Keratinocyte (primary cell): ENCODE measurements around the gene TYRO3. TPM values are rescaled to one million over a fixed set of nuclear protein-coding genes. Genes with fewer than 3 reads are reported as not detected.

Experiments used
- DNase-seq: peaks from one replicate; pipeline ENCODE4 v3.0.0-alpha.2; 2011; ENCODE audit warnings: low read depth, missing footprints, low spot score
- FAIRE-seq: peaks from 2 replicates; lab custom pipeline; 2011; peaks lifted over from hg19 to GRCh38; lab: Jason Lieb, UNC
- H2AFZ ChIP-seq: 2 replicates; pipeline ENCODE4 v1.6.0; 2012; ENCODE audit warnings: low read length, control low read depth, inconsistent platforms; ENCODE audit not compliant: control insufficient read depth
- H3K27ac ChIP-seq: 2 replicates; pipeline ENCODE4 v1.5.1; 2011; ENCODE audit warnings: low read length; ENCODE audit not compliant: control insufficient read depth, insufficient read depth
- H3K27me3 ChIP-seq: 3 replicates; pipeline ENCODE4 v1.6.0; 2011; ENCODE audit warnings: low read length; ENCODE audit not compliant: control insufficient read depth, insufficient read depth; ENCODE audit errors: extremely low read depth
- H3K36me3 ChIP-seq, 2 experiments: 2 replicates in 1 of 2; 3 replicates in 1 of 2; pipeline ENCODE4 v1.5.1; 2011; ENCODE audit warnings: low read length in 2 of 2, mild to moderate bottlenecking in 1 of 2; ENCODE audit not compliant: control insufficient read depth in 2 of 2, insufficient read depth in 2 of 2; ENCODE audit errors: extremely low read depth in 1 of 2
- H3K4me1 ChIP-seq: 3 replicates; pipeline ENCODE4 v1.5.1; 2011; ENCODE audit warnings: low read length; ENCODE audit not compliant: control insufficient read depth, insufficient read depth; ENCODE audit errors: extremely low read depth
- H3K4me2 ChIP-seq: 3 replicates; pipeline ENCODE4 v1.6.0; 2011; ENCODE audit warnings: low read depth, low read length; ENCODE audit not compliant: control insufficient read depth, insufficient read depth; ENCODE audit errors: extremely low read depth
- H3K4me3 ChIP-seq, 3 experiments: fragments of 200-600 bp in 1 of 3; sonication (generic) in 1 of 3; 2 replicates in 2 of 3; 3 replicates in 1 of 3; pipeline ENCODE4 v1.5.1; 2011 to 2016; ENCODE audit warnings: low read length in 3 of 3, mild to moderate bottlenecking in 3 of 3, control low read depth in 2 of 3, inconsistent platforms in 1 of 3, low read depth in 1 of 3, mixed read lengths in 1 of 3, mixed run types in 1 of 3, moderate library complexity in 1 of 3; ENCODE audit not compliant: control insufficient read depth in 2 of 3, insufficient read depth in 2 of 3; ENCODE audit errors: extremely low read depth in 1 of 3
- H3K79me2 ChIP-seq: 2 replicates; pipeline ENCODE4 v1.6.0; 2012; ENCODE audit warnings: low read length; ENCODE audit not compliant: control insufficient read depth, insufficient read depth
- H3K9ac ChIP-seq: 3 replicates; pipeline ENCODE4 v1.6.0; 2011; ENCODE audit warnings: low read length; ENCODE audit not compliant: control insufficient read depth, insufficient read depth; ENCODE audit errors: extremely low read depth
- H3K9me1 ChIP-seq: 3 replicates; pipeline ENCODE4 v1.6.0; 2011; ENCODE audit warnings: low read length; ENCODE audit not compliant: control insufficient read depth, insufficient read depth; ENCODE audit errors: extremely low read depth
- H3K9me3 ChIP-seq: 2 replicates; pipeline ENCODE4 v1.5.1; 2012; ENCODE audit warnings: low read depth, low read length; ENCODE audit not compliant: control insufficient read depth
- H4K20me1 ChIP-seq: 3 replicates; pipeline ENCODE4 v1.6.0; 2011; ENCODE audit warnings: low read length; ENCODE audit not compliant: control insufficient read depth, insufficient read depth; ENCODE audit errors: extremely low read depth
- EZH2 ChIP-seq: IDR thresholded peaks from one replicate; pipeline ENCODE4 v1.6.1; 2012; ENCODE audit warnings: inconsistent platforms, mild to moderate bottlenecking, low read length, moderate library complexity
- dilution Hi-C: fragments of 300-500 bp; cut with MboI; formaldehyde crosslinking; loops from one replicate; pipeline ENCODE4 v1.7.0; 2020; ENCODE audit warnings: low sequenced_read_pairs; ENCODE audit not compliant: extremely low pct_ligation_motif_present
- polyA plus RNA-seq, 5 experiments: library from polyadenylated mRNA; depleted of rRNA in 3 of 5; stranded (reverse) in 3 of 5; stranded (forward) in 1 of 5; unstranded in 1 of 5; fragments of >200 nt; gene quantifications; 1 replicate in 1 of 5; 2 replicates in 3 of 5; 3 replicates in 1 of 5; pipeline versions ENCODE4 v1.2.1 to v1.2.3, GENCODE V29; 2011 to 2012; ENCODE audit warnings: missing spikeins in 2 of 5, low read depth in 1 of 5, low replicate concordance in 1 of 5
- TF ChIP-seq, protein P1 (sequence below), 3 experiments: IDR thresholded peaks in 1 of 3; conservative IDR thresholded peaks in 1 of 3; optimal IDR thresholded peaks in 1 of 3; 2 replicates in 2 of 3; 3 replicates in 1 of 3; pipeline versions ENCODE3 to v1.5.1; 2011; ENCODE audit warnings: low read length in 3 of 3, mild to moderate bottlenecking in 3 of 3, moderate library complexity in 2 of 3, control low read depth in 1 of 3, inconsistent platforms in 1 of 3; ENCODE audit not compliant: insufficient read depth in 2 of 3; ENCODE audit errors: extremely low read depth in 1 of 3

Gene TYRO3
- polyA plus RNA-seq, 1 donor (not counting 4 experiments of a cell fraction or from before 2014, with no cell fraction given), result 9.0 TPM

DNA sequence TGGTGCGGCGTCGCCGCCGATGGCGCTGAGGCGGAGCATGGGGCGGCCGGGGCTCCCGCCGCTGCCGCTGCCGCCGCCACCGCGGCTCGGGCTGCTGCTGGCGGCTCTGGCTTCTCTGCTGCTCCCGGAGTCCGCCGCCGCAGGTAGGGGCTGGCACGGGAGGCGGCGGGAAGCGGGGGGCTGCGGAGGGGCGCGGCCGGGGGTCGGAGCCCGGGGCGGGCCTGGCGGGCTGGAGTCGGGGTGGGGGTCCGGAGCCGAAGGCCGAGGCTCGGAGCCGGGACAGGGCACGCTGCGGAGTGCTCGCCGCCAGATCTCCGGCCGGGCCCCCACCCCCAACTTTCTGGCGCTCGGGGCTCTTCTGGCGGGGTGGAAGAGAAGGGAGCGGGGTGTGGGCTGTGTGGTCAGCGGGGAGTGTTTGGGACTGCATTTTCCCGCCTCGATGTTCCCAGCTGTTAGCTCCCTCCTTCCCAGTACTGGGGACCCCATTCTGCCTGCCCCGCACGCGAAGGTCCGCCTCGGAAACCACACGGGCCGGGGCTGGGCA lies 299 bp downstream of the TYRO3 start:
- peak overlapping the region; percentile 83 for H3K4me2 ChIP-seq
- H3K27me3 ChIP-seq, result no peaks in the 10 kb centered on the region
- peaks cover 0 to 6% of the 10 kb centered on the region in 2 experiments for H3K36me3 ChIP-seq
- H3K4me3 ChIP-seq, result peak overlapping the region; percentile 44 to 60 (median 46)
- no peaks in the 10 kb centered on the region for H3K79me2 ChIP-seq
- H3K4me1 ChIP-seq, result peaks cover 11% of the 10 kb centered on the region
- TF ChIP-seq, protein P1, sequence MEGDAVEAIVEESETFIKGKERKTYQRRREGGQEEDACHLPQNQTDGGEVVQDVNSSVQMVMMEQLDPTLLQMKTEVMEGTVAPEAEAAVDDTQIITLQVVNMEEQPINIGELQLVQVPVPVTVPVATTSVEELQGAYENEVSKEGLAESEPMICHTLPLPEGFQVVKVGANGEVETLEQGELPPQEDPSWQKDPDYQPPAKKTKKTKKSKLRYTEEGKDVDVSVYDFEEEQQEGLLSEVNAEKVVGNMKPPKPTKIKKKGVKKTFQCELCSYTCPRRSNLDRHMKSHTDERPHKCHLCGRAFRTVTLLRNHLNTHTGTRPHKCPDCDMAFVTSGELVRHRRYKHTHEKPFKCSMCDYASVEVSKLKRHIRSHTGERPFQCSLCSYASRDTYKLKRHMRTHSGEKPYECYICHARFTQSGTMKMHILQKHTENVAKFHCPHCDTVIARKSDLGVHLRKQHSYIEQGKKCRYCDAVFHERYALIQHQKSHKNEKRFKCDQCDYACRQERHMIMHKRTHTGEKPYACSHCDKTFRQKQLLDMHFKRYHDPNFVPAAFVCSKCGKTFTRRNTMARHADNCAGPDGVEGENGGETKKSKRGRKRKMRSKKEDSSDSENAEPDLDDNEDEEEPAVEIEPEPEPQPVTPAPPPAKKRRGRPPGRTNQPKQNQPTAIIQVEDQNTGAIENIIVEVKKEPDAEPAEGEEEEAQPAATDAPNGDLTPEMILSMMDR (optimal IDR thresholded peaks at IDR 0.05 in 1 of 3, IDR thresholded peaks at IDR 0.05 in 1 of 3, conservative IDR thresholded peaks at IDR 0.05 in 1 of 3; ENCODE audit: extremely low read depth in 1 of 3, insufficient read depth in 2 of 3, low read length in 3 of 3), result no peak
- no peak for TF ChIP-seq EZH2
- DNase-seq (no peak), FAIRE-seq (no peak)
- H3K27ac ChIP-seq, result no peak overlapping the region
- H3K9me3 ChIP-seq, result no peaks in the 10 kb centered on the region
- H3K9ac ChIP-seq, result peak overlapping the region; percentile 4
- H4K20me1 ChIP-seq, result no peaks in the 10 kb centered on the region
- H2AFZ ChIP-seq, result peak overlapping the region; percentile 75
- dilution Hi-C loops, result no loop called here
- no peaks in the 10 kb centered on the region for H3K9me1 ChIP-seq

DNA sequence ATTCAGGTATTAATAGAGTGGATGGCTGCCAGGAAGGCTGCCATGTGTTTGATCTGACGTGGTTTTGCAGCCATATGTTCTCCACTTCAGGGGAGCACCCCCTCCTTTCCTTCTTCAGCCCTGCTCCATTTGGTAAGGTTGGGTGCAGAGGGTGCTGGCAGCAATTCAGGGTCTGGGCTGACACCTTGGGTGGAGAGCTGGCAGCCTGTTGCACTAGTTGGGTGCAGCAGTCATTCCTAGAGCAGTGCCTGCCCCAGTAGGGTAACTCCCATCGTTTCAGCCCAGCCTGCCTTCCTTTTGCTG lies 1.5 kb downstream of the TYRO3 start:
- Histone ChIP-seq H3K36me3 (peaks cover 0 to 6% of the 10 kb centered on the region in 2 experiments), H3K4me3 (no peak overlapping the region), H4K20me1 (no peaks in the 10 kb centered on the region), H3K9ac (no peak overlapping the region), H2AFZ (no peak overlapping the region), H3K9me3 (no peaks in the 10 kb centered on the region), H3K4me2 (peak overlapping the region; percentile 24), H3K79me2 (no peaks in the 10 kb centered on the region), H3K27me3 (no peaks in the 10 kb centered on the region), H3K27ac (no peak overlapping the region), H3K9me1 (no peaks in the 10 kb centered on the region), H3K4me1 (peaks cover 11% of the 10 kb centered on the region)
- no peak for DNase-seq
- no peak for FAIRE-seq
- dilution Hi-C loops, result no loop called here
- TF ChIP-seq EZH2, result no peak
- TF ChIP-seq, protein P1 (optimal IDR thresholded peaks at IDR 0.05 in 1 of 3, IDR thresholded peaks at IDR 0.05 in 1 of 3, conservative IDR thresholded peaks at IDR 0.05 in 1 of 3; ENCODE audit: extremely low read depth in 1 of 3, insufficient read depth in 2 of 3, low read length in 3 of 3), result no peak
